Measurements from ENCODE around the gene PRDM11. TPM values are rescaled to one million over a fixed set of nuclear protein-coding genes. Genes with fewer than 3 reads are reported as not detected.

The PRDM11 gene
- polyA plus RNA-seq, 2 donors = 2.5 to 2.6 TPM

DNA sequence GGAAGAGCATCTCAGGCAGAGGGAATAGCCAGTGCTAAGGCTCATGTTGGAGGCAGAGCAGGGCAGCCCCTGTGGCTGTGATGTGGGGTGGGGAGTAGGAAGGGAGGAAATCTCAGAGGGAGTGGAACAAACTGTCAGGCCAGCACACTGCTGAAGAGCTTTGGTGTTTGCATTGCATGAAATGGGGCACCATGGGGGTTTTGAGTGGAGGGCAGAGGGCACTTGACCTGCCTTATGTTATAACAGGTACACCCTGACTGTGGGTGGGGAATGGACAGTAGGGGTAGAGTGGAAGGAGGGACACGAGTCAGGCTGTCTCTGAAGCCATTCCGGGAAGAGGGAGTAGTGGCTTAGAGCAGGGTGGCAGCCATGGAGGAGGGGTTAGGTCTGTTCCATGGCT lies 24.0 kb downstream of the PRDM11 start:
- 86 to 88% methylated on average over 2 of the region's 2 CpGs for WGBS, 2 donors
- H3K27ac ChIP-seq (ENCODE audit: low read depth in 2 of 2, low read length in 1 of 2) = no peak overlapping the region

DNA sequence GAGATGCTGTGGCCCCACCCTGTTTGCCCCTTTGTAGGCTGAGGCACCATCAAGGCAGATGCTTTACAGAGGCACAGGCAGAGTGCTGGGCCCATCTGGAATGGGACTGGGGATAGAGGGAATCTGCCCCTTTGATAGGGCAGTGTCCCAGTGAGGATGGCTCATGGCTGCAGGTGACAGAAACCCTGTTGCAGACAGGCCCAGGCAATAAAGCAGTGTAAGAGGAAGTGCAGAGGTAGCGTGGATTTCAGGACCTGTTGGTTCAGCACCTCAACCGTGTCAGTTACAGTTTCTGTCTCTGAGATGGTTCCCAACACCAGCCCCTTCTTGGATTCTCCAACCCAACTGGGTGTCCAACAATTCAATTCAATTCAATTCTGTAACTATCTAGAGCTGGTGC lies 25.1 kb downstream of the PRDM11 start:
- no peaks in the 10 kb centered on the region for H3K36me3 ChIP-seq (ENCODE audit: control insufficient read depth in 2 of 2, insufficient read depth in 2 of 2, low read length in 1 of 2)
- no peaks in the 10 kb centered on the region for H3K27me3 ChIP-seq (ENCODE audit: control insufficient read depth in 1 of 2, insufficient read depth in 2 of 2, low read length in 2 of 2)
- no peak overlapping the region for H3K4me3 ChIP-seq (ENCODE audit: low read depth in 1 of 2, low read length in 2 of 2)
- WGBS, 2 donors = 70 to 79% methylated on average over 2 of the region's 2 CpGs
- H3K4me1 ChIP-seq (ENCODE audit: control insufficient read depth in 2 of 2, insufficient read depth in 2 of 2, low read length in 1 of 2) = peaks cover 0 to 4% of the 10 kb centered on the region in 2 donors
- H3K27ac ChIP-seq (ENCODE audit: low read depth in 2 of 2, low read length in 1 of 2) = no peak overlapping the region
- no peaks in the 10 kb centered on the region for H3K9me3 ChIP-seq (ENCODE audit: control insufficient read depth in 2 of 2, insufficient read depth in 1 of 2, low read depth in 1 of 2, low read length in 1 of 2)

More for the DNA sequence above, 24.0 kb downstream of the PRDM11 start:
- Histone ChIP-seq H3K4me3 (ENCODE audit: low read depth in 1 of 2, low read length in 2 of 2) (no peak overlapping the region), H3K4me1 (ENCODE audit: control insufficient read depth in 2 of 2, insufficient read depth in 2 of 2, low read length in 1 of 2) (peaks cover 0 to 4% of the 10 kb centered on the region in 2 donors), H3K9me3 (ENCODE audit: control insufficient read depth in 2 of 2, insufficient read depth in 1 of 2, low read depth in 1 of 2, low read length in 1 of 2) (no peaks in the 10 kb centered on the region), H3K27me3 (ENCODE audit: control insufficient read depth in 1 of 2, insufficient read depth in 2 of 2, low read length in 2 of 2) (no peaks in the 10 kb centered on the region), H3K36me3 (ENCODE audit: control insufficient read depth in 2 of 2, insufficient read depth in 2 of 2, low read length in 1 of 2) (no peaks in the 10 kb centered on the region)

DNA sequence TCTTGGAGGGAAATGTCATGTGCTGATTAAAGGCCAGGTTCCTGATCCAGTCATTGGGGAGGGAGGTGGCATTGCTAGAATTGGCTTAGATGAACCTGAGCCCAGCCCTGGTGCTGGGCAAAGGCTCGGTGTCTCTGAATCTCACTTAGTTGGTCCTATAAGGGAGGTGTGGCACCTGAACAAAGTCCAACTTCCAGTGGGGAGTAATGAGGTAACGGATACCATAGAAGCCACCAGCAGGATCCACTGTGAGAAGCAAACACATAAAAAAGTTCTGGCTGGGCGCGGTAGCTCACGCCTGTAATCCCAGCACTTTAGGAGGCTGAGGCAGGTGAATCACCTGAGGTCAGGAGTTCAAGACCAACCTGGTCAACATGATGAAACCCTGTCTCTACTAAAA lies 26.6 kb downstream of the PRDM11 start:
- H3K4me3 ChIP-seq (ENCODE audit: low read depth in 1 of 2, low read length in 2 of 2) = no peak overlapping the region
- no peak overlapping the region for H3K27ac ChIP-seq (ENCODE audit: low read depth in 2 of 2, low read length in 1 of 2)
- WGBS, 2 donors = 71 to 78% methylated on average over 5 of the region's 5 CpGs
- no peaks in the 10 kb centered on the region for H3K27me3 ChIP-seq (ENCODE audit: control insufficient read depth in 1 of 2, insufficient read depth in 2 of 2, low read length in 2 of 2)
- no peaks in the 10 kb centered on the region for H3K9me3 ChIP-seq (ENCODE audit: control insufficient read depth in 2 of 2, insufficient read depth in 1 of 2, low read depth in 1 of 2, low read length in 1 of 2)
- H3K4me1 ChIP-seq (ENCODE audit: control insufficient read depth in 2 of 2, insufficient read depth in 2 of 2, low read length in 1 of 2) = peaks cover 0 to 4% of the 10 kb centered on the region in 2 donors
- no peaks in the 10 kb centered on the region for H3K36me3 ChIP-seq (ENCODE audit: control insufficient read depth in 2 of 2, insufficient read depth in 2 of 2, low read length in 1 of 2)

DNA sequence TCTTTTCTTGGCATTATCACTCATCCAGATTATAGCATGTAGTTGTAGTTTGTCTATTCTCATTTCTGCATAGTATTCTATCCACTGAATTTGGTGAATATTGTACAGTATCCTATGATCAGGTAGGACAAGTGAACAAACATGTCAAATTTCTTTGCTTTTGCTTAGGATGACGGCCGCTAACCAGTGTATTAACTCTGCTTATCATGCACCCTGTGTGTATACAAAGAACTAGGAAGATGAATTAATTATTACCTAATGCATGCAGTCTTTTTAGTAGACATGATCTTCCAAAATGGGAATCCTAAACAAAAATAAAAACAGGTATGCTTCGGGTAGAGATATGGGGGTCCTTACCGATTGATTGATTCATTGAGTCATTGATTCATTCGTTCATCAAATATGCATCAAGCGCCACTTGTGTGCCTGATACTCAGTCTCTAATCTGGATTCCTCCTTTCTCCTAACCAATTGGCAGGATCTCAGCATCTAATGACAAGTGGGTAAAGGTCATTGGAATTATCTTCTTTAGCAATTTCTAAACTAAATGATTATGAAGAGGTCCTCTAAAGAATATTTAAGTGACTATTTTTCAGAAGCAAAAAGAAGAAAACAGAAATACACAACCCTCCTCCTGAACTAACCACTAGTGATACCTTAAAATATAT lies 27.9 kb downstream of the PRDM11 start:
- whole genome bisulfite sequencing, 2 donors = 81 to 95% methylated on average over 6 of the region's 6 CpGs
- Histone ChIP-seq H3K27ac (ENCODE audit: low read depth in 2 of 2, low read length in 1 of 2) (no peak overlapping the region), H3K4me1 (ENCODE audit: control insufficient read depth in 2 of 2, insufficient read depth in 2 of 2, low read length in 1 of 2) (peaks cover 0 to 4% of the 10 kb centered on the region in 2 donors), H3K36me3 (ENCODE audit: control insufficient read depth in 2 of 2, insufficient read depth in 2 of 2, low read length in 1 of 2) (no peaks in the 10 kb centered on the region), H3K27me3 (ENCODE audit: control insufficient read depth in 1 of 2, insufficient read depth in 2 of 2, low read length in 2 of 2) (no peaks in the 10 kb centered on the region), H3K9me3 (ENCODE audit: control insufficient read depth in 2 of 2, insufficient read depth in 1 of 2, low read depth in 1 of 2, low read length in 1 of 2) (no peaks in the 10 kb centered on the region), H3K4me3 (ENCODE audit: low read depth in 1 of 2, low read length in 2 of 2) (no peak overlapping the region)

GRCh38 chr11:45174963-45175362 lies 28.5 kb downstream of the PRDM11 start:
- H3K9me3 ChIP-seq (ENCODE audit: control insufficient read depth in 2 of 2, insufficient read depth in 1 of 2, low read depth in 1 of 2, low read length in 1 of 2) = no peaks in the 10 kb centered on the region
- no peak overlapping the region for H3K27ac ChIP-seq (ENCODE audit: low read depth in 2 of 2, low read length in 1 of 2)
- no peak overlapping the region for H3K4me3 ChIP-seq (ENCODE audit: low read depth in 1 of 2, low read length in 2 of 2)
- 92% methylated on average over 4 of the region's 4 CpGs for WGBS, 2 donors
- no peaks in the 10 kb centered on the region for H3K36me3 ChIP-seq (ENCODE audit: control insufficient read depth in 2 of 2, insufficient read depth in 2 of 2, low read length in 1 of 2)
- H3K4me1 ChIP-seq (ENCODE audit: control insufficient read depth in 2 of 2, insufficient read depth in 2 of 2, low read length in 1 of 2) = peaks cover 0 to 8% of the 10 kb centered on the region in 2 donors
- H3K27me3 ChIP-seq (ENCODE audit: control insufficient read depth in 1 of 2, insufficient read depth in 2 of 2, low read length in 2 of 2) = no peaks in the 10 kb centered on the region

DNA sequence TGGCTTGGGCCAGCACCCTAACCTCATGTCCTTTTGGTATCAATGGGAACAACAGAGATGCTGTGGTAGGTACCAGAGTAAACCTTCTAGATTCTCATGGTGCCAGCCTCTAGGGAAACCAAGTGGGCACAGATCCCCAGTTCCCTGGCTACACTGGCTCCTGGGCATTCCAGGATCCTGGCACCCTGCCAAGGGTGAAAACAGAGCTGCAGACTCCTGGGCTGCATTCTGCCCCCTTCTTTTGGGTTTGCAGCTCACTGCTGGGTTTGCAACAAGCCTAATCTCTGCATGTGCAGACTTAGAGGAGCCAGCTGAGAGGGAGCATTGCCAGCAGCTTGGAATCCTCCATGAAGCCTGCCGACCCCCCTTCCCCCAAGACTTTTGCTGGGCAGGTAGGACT lies 30.6 kb downstream of the PRDM11 start:
- Histone ChIP-seq H3K4me1 (ENCODE audit: control insufficient read depth in 2 of 2, insufficient read depth in 2 of 2, low read length in 1 of 2) (peaks cover 4 to 14% of the 10 kb centered on the region in 2 donors), H3K4me3 (ENCODE audit: low read depth in 1 of 2, low read length in 2 of 2) (no peak overlapping the region), H3K36me3 (ENCODE audit: control insufficient read depth in 2 of 2, insufficient read depth in 2 of 2, low read length in 1 of 2) (no peaks in the 10 kb centered on the region), H3K27me3 (ENCODE audit: control insufficient read depth in 1 of 2, insufficient read depth in 2 of 2, low read length in 2 of 2) (no peaks in the 10 kb centered on the region), H3K27ac (ENCODE audit: low read depth in 2 of 2, low read length in 1 of 2) (no peak overlapping the region), H3K9me3 (ENCODE audit: control insufficient read depth in 2 of 2, insufficient read depth in 1 of 2, low read depth in 1 of 2, low read length in 1 of 2) (no peaks in the 10 kb centered on the region)
- 36 to 41% methylated on average over 1 of the region's 1 CpG for WGBS, 2 donors

DNA sequence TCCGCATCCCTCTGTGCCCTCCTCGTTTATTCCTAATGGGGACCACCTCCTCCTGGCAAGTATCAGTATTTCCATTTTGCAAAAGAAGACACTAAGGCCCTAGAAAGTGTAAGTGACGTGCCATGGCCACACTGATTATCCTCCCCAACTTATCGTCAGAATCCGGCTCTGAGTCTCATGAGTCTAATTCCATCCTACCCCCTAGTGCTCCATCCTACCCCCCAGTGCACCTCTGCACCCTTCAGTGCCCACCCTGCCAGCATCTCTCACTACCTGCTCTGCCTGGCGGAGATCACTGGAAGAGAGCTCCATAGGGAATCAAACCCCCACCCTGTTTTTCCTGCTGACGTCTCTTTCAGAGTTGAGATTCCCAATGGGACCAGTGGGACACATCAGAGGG lies 31.8 kb downstream of the PRDM11 start:
- Histone ChIP-seq H3K36me3 (ENCODE audit: control insufficient read depth in 2 of 2, insufficient read depth in 2 of 2, low read length in 1 of 2) (peaks cover 0 to 7% of the 10 kb centered on the region in 2 donors), H3K4me1 (ENCODE audit: control insufficient read depth in 2 of 2, insufficient read depth in 2 of 2, low read length in 1 of 2) (peaks cover 4 to 14% of the 10 kb centered on the region in 2 donors), H3K27me3 (ENCODE audit: control insufficient read depth in 1 of 2, insufficient read depth in 2 of 2, low read length in 2 of 2) (no peaks in the 10 kb centered on the region), H3K4me3 (ENCODE audit: low read depth in 1 of 2, low read length in 2 of 2) (no peak overlapping the region), H3K9me3 (ENCODE audit: control insufficient read depth in 2 of 2, insufficient read depth in 1 of 2, low read depth in 1 of 2, low read length in 1 of 2) (no peaks in the 10 kb centered on the region), H3K27ac (ENCODE audit: low read depth in 2 of 2, low read length in 1 of 2) (no peak overlapping the region)
- 85 to 86% methylated on average over 7 of the region's 7 CpGs for WGBS, 2 donors

GRCh38 chr11:45178890-45179671 lies 32.6 kb downstream of the PRDM11 start:
- 55 to 69% methylated on average over 8 of the region's 8 CpGs for WGBS, 2 donors
- H3K4me3 ChIP-seq (ENCODE audit: low read depth in 1 of 2, low read length in 2 of 2) = no peak overlapping the region

GRCh38 chr11:45179686-45180178 lies 33.3 kb downstream of the PRDM11 start:
- Histone ChIP-seq H3K27ac (ENCODE audit: low read depth in 2 of 2, low read length in 1 of 2) (peak overlapping the region; percentile 75 to 82), H3K36me3 (ENCODE audit: control insufficient read depth in 2 of 2, insufficient read depth in 2 of 2, low read length in 1 of 2) (peaks cover 0 to 9% of the 10 kb centered on the region in 2 donors), H3K9me3 (ENCODE audit: control insufficient read depth in 2 of 2, insufficient read depth in 1 of 2, low read depth in 1 of 2, low read length in 1 of 2) (no peaks in the 10 kb centered on the region), H3K27me3 (ENCODE audit: control insufficient read depth in 1 of 2, insufficient read depth in 2 of 2, low read length in 2 of 2) (no peaks in the 10 kb centered on the region), H3K4me1 (ENCODE audit: control insufficient read depth in 2 of 2, insufficient read depth in 2 of 2, low read length in 1 of 2) (peaks cover 4 to 14% of the 10 kb centered on the region in 2 donors), H3K4me3 (ENCODE audit: low read depth in 1 of 2, low read length in 2 of 2) (peak overlapping the region; percentile 49 to 61)
- 34 to 37% methylated on average over 6 of the region's 6 CpGs for WGBS, 2 donors

More at GRCh38 chr11:45178890-45179671, 32.6 kb downstream of the PRDM11 start:
- Histone ChIP-seq H3K27ac (ENCODE audit: low read depth in 2 of 2, low read length in 1 of 2) (peak overlapping the region in 1 of 2 donors; percentile 54), H3K36me3 (ENCODE audit: control insufficient read depth in 2 of 2, insufficient read depth in 2 of 2, low read length in 1 of 2) (peaks cover 0 to 9% of the 10 kb centered on the region in 2 donors), H3K9me3 (ENCODE audit: control insufficient read depth in 2 of 2, insufficient read depth in 1 of 2, low read depth in 1 of 2, low read length in 1 of 2) (no peaks in the 10 kb centered on the region), H3K4me1 (ENCODE audit: control insufficient read depth in 2 of 2, insufficient read depth in 2 of 2, low read length in 1 of 2) (peaks cover 4 to 14% of the 10 kb centered on the region in 2 donors), H3K27me3 (ENCODE audit: control insufficient read depth in 1 of 2, insufficient read depth in 2 of 2, low read length in 2 of 2) (no peaks in the 10 kb centered on the region)

All from esophagus (tissue), 2 donors.